ENCODE data around the gene IER5L. TPM values are rescaled to one million over a fixed set of nuclear protein-coding genes. Genes with fewer than 3 reads are reported as not detected.
"Not testable (repeated sequence)": the region's sequence is repeated elsewhere in the genome, so short reads cannot be mapped to it uniquely, and the experiment has no call there.

The IER5L gene
- total RNA-seq, 6 donors from 2014 or later = 3.7 to 17.0 (median 10.3) TPM

DNA sequence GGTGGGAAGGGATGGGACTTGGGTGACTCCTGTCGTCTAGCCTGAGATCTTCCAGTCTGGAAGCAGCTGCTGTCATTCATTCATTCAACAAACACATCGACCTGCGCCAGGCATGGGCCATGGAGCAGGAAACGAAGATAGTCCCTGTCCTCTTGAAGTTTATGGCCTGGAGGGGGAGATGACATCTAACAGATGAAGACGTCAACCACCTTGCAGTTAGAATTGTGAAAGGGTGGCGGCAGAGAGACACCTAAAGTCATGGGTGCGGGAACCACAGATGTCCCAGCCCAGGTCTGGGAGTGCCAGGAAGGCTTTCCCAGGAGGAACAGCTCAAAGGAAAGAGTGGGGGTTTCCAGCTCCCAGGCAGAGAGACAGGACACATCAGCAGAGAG lies 21.0 kb upstream of the IER5L start:
- 83 to 87% methylated on average over 5 to 7 of the region's 7 CpGs for WGBS, 2 donors
- H3K27me3 ChIP-seq = no peaks in the 10 kb centered on the region
- H3K4me1 ChIP-seq = peaks cover 4 to 20% (median 9%) of the 10 kb centered on the region in 4 donors
- H3K9me3 ChIP-seq = no peaks in the 10 kb centered on the region
- no peak overlapping the region for H3K4me3 ChIP-seq
- no peaks in the 10 kb centered on the region for H3K36me3 ChIP-seq
- DNase-seq (no peak), ATAC-seq (ENCODE audit: low FRiP score in 2 of 2) (no peak)
- TF ChIP-seq EP300 (IDR thresholded peaks at IDR 0.05) (no peak), POLR2A (IDR thresholded peaks at IDR 0.05) (no peak), POLR2AphosphoS5 (IDR thresholded peaks at IDR 0.05) (no peak)
- TF ChIP-seq, protein P1, sequence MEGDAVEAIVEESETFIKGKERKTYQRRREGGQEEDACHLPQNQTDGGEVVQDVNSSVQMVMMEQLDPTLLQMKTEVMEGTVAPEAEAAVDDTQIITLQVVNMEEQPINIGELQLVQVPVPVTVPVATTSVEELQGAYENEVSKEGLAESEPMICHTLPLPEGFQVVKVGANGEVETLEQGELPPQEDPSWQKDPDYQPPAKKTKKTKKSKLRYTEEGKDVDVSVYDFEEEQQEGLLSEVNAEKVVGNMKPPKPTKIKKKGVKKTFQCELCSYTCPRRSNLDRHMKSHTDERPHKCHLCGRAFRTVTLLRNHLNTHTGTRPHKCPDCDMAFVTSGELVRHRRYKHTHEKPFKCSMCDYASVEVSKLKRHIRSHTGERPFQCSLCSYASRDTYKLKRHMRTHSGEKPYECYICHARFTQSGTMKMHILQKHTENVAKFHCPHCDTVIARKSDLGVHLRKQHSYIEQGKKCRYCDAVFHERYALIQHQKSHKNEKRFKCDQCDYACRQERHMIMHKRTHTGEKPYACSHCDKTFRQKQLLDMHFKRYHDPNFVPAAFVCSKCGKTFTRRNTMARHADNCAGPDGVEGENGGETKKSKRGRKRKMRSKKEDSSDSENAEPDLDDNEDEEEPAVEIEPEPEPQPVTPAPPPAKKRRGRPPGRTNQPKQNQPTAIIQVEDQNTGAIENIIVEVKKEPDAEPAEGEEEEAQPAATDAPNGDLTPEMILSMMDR (IDR thresholded peaks at IDR 0.05) = no peak
- H3K27ac ChIP-seq = peak overlapping the region in 2 of 4 donors; percentile 9 to 71

DNA sequence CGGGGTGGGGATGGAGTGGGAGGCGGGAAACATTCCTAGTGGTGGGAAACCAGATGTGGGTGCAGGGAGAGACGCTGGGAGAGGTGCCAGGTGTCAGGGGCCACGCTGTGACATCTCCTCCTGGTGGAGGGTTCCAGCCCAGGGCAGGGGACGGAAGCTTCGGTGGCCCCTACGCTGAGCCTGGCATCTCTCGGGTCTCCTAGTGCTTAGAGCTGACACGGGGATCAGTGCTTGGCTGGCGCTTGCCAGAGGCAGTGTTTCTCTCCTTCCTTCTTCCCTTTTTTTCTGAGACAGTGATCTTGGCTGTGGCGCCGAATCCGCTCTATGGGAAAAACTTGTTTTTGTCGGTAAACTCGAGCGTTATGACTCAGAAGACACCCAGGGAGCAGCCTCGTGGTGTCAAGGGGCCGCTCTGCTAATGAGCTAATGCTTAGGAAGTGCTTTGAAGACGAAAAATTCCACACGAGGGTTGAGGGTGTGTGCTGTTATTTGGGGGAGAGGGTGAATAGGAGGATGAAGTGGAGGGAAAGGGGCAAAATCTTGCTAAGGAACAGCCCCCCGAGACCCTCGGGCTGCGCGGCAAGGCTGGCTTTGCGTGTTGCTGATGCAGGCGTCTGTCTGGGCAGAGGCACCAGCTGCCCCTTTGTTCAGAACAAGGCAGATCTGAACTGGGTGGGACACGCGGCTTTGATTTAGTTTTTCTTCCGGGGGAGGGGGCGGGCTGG lies 20.4 kb upstream of the IER5L start:
- 45 to 50% methylated on average over 29 to 30 of the region's 30 CpGs for WGBS, 2 donors
- H3K9me3 ChIP-seq = no peaks in the 10 kb centered on the region
- H3K27me3 ChIP-seq = no peaks in the 10 kb centered on the region
- no peak overlapping the region for H3K4me3 ChIP-seq
- peaks cover 4 to 19% (median 8%) of the 10 kb centered on the region in 4 donors for H3K4me1 ChIP-seq
- H3K36me3 ChIP-seq = no peaks in the 10 kb centered on the region
- ATAC-seq (ENCODE audit: low FRiP score in 2 of 2) = peak in 1 of 2 donors; percentile 73
- H3K27ac ChIP-seq = peak overlapping the region in 2 of 4 donors; percentile 9 to 71
- peak in 1 of 2 donors; percentile 46 for DNase-seq
- TF ChIP-seq POLR2AphosphoS5 (IDR thresholded peaks at IDR 0.05) (no peak), EP300 (IDR thresholded peaks at IDR 0.05) (no peak), POLR2A (IDR thresholded peaks at IDR 0.05) (peak in 1 of 4 donors; percentile 42)
- TF ChIP-seq, protein P1 (IDR thresholded peaks at IDR 0.05) = no peak

DNA sequence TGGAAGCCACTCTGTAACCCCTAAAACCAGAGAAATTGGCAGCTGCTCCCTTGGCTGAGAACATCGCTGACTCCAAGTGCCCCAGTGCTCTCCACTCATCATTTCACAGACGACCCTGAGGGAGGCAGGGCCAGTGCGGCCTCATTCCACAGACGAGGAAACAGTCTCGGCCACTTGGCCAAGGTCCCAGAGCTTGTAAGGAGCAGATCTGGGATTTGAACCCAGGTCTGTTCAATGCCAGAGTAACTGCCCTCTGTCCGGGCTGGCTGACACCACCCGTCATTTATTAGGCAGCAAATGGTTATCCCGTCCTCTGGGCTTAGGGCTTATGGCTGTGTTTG lies 19.9 kb upstream of the IER5L start:
- Histone ChIP-seq H3K4me3 (no peak overlapping the region), H3K36me3 (no peaks in the 10 kb centered on the region), H3K27ac (peak overlapping the region in 2 of 4 donors; percentile 9 to 71), H3K27me3 (no peaks in the 10 kb centered on the region), H3K9me3 (no peaks in the 10 kb centered on the region), H3K4me1 (peaks cover 0 to 14% (median 4%) of the 10 kb centered on the region in 4 donors)
- TF ChIP-seq POLR2AphosphoS5 (IDR thresholded peaks at IDR 0.05) (no peak), POLR2A (IDR thresholded peaks at IDR 0.05) (no peak), EP300 (IDR thresholded peaks at IDR 0.05) (no peak)
- TF ChIP-seq, protein P1 (IDR thresholded peaks at IDR 0.05) = no peak
- DNase-seq = no peak
- WGBS, 2 donors = 35 to 65% methylated on average over 3 to 8 of the region's 8 CpGs
- ATAC-seq (ENCODE audit: low FRiP score in 2 of 2) = peak in 1 of 2 donors; percentile 26

DNA sequence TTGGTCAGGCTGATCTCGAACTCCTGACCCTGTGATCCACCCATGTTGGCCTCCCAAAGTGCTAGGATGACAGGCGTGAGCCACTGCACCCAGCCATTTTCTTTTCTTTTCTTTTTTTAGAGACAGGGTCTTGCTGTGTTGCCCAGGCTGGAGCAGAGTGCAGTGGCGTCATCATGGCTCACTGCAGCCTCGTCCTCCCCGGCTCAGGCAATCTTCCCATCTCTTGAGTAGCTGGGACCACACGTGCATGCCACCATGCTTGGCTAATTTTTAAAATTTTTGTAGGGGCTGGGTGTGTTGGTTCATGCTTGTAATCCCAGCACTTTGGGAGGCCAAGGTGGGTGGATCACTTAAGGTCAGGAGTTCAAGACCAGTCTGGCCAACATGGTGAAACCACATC lies 19.0 kb upstream of the IER5L start:
- H3K27me3 ChIP-seq; DNase-seq; H3K4me1 ChIP-seq; H3K4me3 ChIP-seq; H3K27ac ChIP-seq; H3K9me3 ChIP-seq; ATAC-seq (ENCODE audit: low FRiP score in 2 of 2); H3K36me3 ChIP-seq: not testable (repeated sequence)
- WGBS, 2 donors = 90 to 94% methylated on average over 6 of the region's 6 CpGs

DNA sequence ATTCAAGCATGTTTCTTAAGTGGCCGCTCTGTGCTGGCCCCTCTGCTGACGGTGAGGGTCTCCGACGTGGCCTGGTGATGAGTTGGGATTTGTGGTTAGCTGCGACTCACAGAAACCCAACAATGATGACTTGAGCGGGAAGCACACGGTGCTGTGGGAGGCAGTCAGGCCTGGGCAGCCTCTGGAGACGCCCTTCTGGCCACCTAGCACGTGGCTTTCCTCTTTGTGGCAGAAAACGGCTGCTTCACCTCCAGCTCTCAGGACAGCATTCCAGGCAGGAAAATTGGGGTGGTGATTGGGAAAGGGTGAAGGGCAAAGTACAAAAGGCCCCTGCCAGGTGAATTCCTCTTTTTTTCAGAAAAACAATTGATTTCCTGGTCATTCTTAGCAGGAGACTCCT lies 17.5 kb upstream of the IER5L start:
- no peak for TF ChIP-seq POLR2A (IDR thresholded peaks at IDR 0.05)
- no peak for TF ChIP-seq EP300 (IDR thresholded peaks at IDR 0.05)
- TF ChIP-seq POLR2AphosphoS5 (IDR thresholded peaks at IDR 0.05) = no peak
- H3K27me3 ChIP-seq = no peaks in the 10 kb centered on the region
- H3K27ac ChIP-seq = no peak overlapping the region
- no peak for DNase-seq
- no peaks in the 10 kb centered on the region for H3K9me3 ChIP-seq
- no peak overlapping the region for H3K4me3 ChIP-seq
- H3K36me3 ChIP-seq = no peaks in the 10 kb centered on the region
- 89 to 100% methylated on average over 2 to 10 of the region's 10 CpGs for WGBS, 2 donors
- ATAC-seq (ENCODE audit: low FRiP score in 2 of 2) = no peak
- peaks cover 0 to 9% (median 4%) of the 10 kb centered on the region in 4 donors for H3K4me1 ChIP-seq

DNA sequence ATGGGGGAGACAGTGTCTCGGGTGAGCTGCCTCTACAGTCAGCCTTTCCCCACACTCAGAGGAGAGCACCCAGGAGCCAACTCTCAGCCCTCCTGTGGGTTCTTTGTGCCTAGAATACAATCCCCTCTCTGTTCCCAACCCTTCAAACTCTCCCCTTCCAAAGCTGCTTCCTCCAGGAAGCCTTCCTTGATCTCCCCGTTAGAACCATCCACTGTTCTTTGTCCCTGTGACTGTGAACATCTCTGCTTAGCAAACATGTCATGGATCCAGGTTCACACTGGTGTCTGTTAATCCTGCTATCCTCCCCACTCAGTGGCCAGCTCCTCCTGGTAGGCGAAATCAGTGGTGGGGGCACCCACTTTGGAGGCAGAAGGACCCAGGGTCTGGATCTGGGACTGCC lies 16.2 kb upstream of the IER5L start:
- WGBS, 2 donors = 55 to 80% methylated on average over 3 of the region's 3 CpGs
- Histone ChIP-seq H3K4me1 (peaks cover 0 to 9% (median 4%) of the 10 kb centered on the region in 4 donors), H3K4me3 (no peak overlapping the region), H3K36me3 (no peaks in the 10 kb centered on the region), H3K9me3 (no peaks in the 10 kb centered on the region), H3K27ac (no peak overlapping the region), H3K27me3 (no peaks in the 10 kb centered on the region)
- no peak for TF ChIP-seq EP300 (IDR thresholded peaks at IDR 0.05)
- TF ChIP-seq POLR2AphosphoS5 (IDR thresholded peaks at IDR 0.05) = no peak
- no peak for TF ChIP-seq POLR2A (IDR thresholded peaks at IDR 0.05)
- TF ChIP-seq, protein P1 (IDR thresholded peaks at IDR 0.05) = no peak
- DNase-seq (no peak), ATAC-seq (ENCODE audit: low FRiP score in 2 of 2) (no peak)
